Stimulated activated CD4-positive, alpha-beta T cell treated with anti-CD3 and anti-CD28 coated beads, TNF-alpha, amount 100 ng/mL, for 4 hours (primary cell): ENCODE data around the gene NPAS2.

Experiments used
- DNase-seq, 3 experiments: peaks; one replicate each; pipeline ENCODE4 v3.0.0-alpha.2; 2020; ENCODE audit warnings: low read depth in 3 of 3

NPAS2 gene

DNA sequence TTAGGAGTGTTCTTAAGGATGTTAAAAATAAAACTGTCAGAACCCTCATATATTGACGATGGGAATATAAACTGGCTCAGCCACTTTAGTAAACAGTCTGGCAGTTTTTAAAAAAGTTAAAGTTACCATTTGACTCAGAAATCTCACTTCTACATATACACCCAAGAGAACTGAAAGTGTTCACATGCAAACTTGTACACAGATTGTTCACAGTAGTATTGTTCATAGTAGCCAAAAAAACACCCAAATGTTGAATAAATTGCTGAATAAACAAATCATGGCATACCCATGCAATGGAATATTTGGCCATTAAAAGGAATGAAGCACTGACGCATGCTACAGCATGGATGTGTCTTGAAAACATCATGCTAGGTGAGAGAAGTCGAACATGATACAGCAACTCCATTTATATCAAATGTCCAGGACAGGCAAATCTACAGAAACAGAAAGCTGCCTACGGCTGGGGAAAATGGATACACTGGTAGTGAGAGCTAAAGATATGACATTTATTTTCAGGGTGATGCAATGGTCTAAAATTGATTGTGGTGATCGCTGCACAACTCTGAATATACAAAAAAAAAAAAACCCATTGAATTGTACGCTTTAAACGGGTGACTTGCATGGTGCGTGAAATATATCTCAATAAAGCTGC is 192.2 kb downstream of the NPAS2 start:
- no peak for DNase-seq

DNA sequence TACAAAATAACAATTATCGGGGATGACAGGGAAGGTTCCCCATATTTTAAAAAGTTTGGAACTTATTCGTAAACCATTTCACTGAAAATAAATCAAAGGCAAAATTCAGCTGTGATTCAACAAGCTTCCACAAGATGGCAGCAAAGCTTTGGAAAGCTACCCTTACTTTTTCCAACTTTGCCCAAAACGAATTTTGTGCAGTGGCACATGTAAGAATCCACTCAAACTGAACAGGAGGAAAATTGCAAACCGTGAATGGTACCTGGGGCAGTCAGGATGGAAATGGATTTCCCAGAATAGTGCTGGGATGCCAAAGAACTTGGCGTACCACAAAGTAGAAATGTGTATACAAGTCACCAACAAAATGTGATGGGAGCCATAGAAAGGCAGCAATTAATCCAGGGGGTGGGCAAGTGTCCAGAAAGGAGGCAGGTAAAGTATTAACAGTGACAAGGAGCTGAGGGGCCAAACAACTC is 192.8 kb downstream of the NPAS2 start:
- DNase-seq = peak in 1 of 3 experiments; percentile 18

DNA sequence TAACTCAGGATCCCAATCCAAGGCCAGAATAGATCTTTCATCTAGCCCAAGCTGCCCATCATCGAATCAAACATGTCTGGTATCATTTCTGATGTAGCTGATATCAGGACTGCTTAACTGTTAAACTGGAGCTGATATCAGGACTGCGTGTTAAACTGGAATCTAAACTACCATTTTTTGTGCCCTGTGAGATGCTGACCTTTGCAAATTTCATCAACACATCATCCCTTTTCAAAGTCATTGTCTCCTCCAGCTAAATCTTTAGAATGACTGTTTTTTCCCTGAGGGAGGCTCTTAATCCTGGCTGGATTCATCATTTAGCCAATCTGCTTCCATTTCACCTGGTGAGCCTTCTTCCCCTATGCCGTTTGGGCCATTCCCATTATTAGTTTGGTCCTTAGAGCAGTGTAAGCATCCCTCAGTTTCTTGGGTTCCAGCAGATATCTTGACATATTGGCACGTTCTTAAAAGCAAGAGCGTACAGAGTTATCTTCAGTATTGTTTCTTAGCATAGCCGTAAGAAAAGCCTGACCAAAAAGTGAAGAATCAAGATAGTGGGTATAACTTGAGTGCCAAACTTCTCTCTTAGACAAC is 194.4 kb downstream of the NPAS2 start:
- DNase-seq = no peak

DNA sequence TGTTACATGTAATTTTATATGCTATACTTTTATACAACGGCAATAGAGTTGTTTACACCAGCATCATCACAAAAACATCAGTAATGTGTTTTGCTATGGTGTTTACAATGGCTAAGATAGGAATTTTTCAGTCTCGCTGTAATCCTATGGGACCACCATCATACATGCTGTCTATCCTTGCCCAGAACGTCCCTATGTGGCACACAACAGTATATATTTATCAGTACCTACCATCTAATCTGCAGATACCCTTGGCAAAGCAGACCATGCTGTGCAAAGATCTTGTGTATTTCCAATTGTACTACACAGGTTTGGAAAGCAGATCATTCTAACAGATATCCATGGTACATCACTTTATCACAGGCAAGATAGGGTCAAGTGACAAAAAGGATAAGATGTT is 197.4 kb downstream of the NPAS2 start:
- no peak for DNase-seq

DNA sequence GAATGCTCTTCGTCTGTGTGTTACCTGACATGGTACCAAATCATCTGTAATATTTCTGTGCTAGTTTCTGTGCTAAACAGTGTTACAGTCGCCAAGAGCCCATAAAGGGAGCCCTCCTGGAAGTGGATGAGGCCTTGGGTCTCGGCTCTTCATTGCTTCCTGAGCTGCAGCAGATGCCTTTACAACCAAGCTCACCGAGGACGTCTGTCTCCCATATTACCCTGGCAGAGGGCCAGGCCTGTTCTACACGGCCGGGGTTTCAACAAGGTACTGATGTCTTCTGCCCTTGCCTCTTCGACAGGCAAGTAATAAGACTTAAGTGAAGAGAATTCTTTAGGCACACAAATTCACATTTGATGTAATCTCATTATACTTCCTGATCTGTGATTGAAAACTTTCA is 199.0 kb downstream of the NPAS2 start:
- no peak for DNase-seq

DNA sequence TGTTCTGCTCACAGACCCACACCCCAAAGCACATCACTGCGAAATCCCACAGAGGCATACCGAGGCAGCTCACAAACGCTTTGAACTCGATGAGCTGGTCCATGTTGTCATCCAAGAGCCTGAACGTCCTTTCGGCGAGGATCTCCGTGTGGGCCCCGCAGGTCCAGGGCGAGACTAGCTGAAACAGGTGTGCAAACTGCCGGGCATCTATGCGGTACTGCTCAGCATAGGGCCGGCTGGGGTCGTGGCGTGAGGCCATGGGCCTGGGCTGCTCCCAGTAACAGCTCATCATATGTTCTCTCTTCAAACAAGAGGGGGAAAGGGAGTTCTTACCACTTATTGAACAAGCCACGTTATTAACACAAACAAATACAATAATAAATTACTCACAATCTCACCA is 202.3 kb downstream of the NPAS2 start:
- no peak for DNase-seq

DNA sequence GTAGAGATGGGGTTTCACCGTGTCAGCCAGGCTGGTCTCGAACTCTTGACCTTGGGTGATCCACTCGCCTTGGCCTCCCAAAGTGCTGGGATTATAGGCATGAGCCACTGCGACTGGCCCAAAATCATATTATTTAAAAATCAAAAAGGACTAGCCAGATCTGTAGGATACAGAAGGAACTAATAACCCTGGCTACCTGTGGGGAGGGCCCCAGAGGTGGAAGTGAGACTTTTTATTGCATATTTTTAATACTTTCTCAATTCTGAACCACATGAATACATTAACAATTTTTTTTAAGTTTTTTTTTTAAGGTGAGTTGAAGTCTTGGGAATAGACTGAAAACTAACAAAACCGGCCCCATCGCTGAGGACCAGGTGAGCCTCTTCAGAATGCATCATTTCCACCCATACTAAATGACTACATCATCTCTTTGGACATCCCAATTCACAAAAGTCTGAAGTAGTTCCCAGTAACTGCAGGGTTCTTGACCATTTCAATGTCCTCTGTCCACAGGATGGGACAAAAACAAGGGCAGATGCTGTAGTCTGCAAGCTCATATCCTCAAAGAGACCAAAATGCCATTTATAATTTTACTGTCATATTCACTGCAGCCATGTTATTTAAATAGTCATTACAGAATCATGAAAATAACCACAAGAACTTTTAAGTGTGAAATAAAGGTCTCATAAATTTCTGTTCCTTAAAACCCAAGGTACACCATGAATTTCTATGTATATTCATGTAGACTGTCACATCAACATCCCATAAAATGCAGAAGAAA is 203.6 kb downstream of the NPAS2 start:
- no peak for DNase-seq

DNA sequence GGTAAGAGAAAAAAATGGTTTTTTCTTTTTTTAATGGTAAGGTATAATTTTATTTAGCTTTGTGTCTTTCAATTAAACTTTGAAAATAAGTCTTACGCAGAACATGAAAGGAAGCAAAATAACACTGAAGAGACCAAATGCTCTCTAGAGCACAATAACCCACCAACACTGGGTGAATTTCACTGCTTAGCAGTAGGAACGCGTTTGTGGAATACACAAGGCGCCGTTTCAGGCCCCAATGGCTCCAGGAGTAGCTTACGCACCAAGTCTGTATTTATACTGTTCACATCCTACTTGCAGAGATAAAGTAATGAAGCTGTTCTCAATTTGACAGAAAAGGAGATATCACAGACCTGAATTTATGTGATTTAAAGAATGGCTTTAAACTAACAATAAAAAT is 205.6 kb downstream of the NPAS2 start:
- no peak for DNase-seq

DNA sequence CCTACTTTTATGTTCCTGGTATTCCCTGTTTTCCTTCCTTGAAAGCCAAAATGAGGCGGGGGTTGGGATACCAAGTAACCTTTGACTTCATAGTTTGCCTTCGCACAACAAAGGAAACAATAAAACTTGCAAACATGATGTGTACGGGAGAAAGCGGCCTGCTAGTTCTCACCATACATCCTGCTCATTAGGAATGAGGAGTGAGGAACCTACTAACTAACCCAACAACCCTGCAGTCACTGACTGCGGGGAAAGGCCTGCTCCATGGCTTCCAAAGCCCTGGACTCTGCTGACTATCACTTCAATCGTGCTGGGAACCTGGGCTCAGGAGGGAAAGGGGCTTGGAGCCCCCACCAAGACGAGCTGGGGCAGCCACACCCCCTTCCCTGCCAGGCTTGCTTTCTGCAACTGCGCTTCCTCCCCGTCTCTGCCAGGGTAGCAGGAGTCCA is 206.3 kb downstream of the NPAS2 start:
- DNase-seq = no peak

DNA sequence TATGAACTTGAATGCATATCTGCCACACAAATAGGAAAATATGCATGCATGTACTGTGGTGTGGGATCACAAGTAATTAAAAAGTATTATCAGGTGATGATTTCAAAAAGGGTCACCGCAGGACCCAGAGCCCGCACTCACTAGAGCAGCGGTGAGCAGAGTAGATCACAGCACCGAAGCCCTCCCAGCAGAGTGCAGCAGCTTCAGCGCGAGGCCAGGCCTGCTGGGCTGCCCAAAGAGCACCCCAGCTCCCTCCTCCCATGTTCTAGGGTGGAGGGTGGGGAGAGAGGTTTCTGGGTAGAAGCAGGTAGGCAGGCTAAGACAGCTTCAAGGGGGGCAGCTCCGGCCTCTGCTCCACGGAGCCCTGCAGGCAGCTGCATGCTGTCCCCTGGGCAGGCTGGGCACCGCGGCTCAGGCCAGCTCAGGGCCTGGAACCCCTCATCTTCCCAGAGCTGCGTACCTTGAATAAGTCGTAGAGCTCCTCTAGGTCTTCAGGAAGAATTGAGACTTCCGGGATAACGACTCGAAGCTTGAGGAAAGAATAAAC is 207.1 kb downstream of the NPAS2 start:
- DNase-seq = no peak

DNA sequence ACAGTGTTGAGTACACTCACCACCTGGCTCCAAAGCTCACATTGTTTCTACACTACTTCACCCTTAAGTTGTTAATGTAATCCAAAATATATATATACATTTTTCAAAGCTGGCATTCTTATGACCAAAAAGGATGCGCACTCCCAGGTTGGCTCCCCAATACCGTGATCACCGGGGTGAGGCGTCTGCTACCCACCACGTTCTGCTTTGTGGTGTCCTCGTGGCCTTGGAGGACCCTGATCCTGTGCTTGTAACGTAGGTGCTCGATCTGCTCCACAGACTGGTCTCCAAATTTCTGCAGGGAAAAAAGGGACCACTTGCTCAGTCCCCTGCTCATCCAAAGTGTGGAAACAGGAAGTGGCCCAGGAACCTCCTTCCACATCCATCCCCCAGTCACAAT is 207.9 kb downstream of the NPAS2 start:
- no peak for DNase-seq

DNA sequence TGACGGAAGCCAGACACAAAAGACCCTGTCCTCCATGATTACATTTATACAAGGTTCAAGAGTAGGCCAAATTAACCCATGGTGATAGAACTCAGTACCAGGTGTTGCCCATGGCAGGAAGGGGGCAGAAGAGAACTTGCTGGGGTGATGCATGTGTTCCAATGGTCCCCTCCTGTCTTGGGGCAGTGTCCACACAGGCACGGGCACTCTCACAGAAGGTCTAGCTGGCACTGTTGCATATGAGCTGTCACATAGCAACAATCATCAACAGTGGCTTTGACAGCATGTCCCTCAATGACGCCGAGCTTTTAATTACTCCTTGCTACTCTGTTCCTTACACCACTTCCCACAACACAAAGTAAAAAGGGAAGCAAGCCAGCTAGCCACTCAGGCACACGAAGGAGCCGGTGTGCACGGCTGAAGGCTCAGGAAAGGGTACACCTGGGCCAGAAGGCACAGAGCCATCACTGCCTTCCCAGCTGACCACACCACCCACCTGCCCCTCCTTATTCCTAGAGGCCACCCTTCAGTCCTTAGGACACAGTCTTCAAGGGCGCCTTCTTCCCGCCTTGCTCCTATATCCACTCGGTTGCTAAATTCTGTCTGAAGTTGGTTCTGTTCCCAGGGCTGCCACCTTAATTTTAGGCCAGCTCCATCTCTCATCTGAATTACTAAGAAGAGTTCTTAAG is 211.1 kb downstream of the NPAS2 start:
- DNase-seq = no peak

DNA sequence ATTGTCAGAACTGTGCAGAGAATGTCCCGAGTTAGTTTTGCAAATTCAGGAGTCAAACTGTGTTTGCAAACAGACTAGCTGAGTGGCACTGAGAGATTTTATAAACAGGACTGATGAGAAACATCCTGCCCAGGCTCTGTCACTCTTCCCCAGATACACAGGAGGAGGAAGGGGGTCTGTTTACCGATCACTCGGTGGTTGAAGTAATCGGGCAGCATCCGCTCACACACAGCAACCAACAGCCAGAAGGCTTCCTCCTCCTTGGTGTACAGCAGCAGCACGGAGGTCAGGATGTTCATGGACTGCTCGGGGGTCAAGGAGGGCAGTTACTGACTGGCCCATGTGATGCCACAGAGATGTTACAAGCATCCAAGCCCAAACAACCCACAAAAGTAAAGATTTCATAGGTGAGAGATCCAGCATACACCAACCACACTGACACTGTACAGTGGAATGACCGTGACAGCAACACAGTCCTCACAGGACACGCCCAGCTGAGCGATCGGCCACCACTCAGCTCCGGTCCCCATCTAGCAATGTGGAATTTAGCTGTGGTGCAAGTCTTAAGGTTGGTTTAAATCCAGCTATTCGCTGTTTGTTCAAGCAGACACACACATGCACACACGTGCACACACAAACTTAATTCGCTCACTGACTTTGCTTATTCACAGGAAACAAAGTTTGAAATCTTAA is 212.3 kb downstream of the NPAS2 start:
- no peak for DNase-seq

DNA sequence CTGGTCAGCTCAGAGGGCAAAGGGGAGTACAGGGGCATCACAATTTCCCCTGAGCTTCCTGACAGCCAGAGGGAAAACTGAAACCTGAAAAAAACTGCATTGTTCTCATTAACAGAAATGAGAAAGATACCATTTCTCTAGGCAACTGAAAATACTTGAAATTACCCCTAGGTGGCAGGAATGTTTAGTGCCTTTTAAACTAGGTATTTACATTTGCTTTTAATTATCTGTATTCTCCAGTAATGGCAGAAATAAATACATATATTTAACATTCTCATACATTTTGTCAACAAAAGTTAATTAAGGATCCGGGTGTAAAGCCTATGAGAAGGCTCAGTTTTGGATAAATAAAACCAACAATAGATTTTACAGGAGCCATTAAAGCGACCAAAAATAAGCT is 216.6 kb downstream of the NPAS2 start:
- DNase-seq = no peak

DNA sequence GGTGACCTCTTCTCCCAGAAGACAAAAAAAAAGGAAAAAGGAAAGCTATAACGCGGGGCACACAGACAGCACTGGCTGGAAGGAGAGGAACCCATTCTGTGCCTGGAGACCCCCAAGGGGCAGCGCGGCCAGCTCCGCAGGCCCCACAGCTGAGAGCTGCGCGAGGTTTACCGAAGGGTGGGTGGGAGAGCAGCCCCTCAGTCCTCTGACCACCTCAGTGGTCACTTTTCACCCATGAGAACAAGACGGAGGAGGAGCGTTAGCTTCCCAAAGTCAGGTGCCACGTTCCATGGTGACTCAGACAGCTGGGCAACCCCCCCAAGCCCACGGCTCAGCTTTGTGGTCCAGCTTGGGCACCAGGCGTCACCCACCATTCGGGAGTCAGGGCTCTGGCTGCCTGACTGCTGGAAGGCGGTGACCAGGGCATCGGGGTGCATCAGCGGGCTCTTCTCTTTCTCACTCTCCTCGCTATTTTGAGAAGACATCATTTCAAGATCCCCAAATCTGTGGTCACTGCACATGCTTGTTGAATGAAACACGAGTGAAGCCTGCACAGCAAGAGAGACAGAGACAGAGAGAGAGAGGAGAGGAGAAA is 217.3 kb downstream of the NPAS2 start:
- DNase-seq = no peak

DNA sequence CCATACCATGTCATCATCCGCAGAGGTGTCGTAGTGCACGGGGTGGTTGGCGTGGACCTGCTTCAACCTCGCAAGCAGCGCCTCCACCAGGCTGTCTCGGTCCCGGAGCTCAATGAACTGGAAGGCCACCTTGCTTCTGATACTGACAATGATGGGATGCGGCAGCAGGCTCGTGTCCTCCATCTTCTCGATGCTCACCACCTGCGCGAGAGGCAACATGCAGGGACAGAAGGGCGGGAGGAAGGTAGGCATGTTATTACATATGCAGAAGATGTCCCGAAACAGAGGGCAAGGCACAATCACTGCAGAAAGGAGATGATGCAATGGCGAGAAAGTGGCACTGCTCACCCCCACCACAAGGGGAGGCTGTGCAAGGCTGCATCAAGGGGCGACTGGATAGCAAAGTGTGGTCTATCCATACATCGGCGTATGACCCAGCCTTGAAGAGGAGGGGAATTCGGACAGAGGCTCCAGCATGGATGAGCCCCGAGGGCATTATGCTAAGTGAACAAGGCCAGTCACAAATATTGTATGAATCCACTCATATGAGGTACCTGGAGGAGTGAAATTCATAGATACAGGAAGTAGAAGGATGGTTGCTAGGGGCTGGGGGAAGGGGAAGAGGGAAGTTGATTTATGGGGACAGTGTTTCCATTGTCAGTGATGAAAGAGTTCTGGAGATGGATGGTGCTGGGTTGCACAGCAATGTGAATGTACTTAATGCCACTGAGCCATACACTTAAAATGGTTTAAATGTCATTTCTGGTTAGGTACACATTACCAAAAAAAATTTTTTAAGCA is 218.7 kb downstream of the NPAS2 start:
- DNase-seq = no peak

DNA sequence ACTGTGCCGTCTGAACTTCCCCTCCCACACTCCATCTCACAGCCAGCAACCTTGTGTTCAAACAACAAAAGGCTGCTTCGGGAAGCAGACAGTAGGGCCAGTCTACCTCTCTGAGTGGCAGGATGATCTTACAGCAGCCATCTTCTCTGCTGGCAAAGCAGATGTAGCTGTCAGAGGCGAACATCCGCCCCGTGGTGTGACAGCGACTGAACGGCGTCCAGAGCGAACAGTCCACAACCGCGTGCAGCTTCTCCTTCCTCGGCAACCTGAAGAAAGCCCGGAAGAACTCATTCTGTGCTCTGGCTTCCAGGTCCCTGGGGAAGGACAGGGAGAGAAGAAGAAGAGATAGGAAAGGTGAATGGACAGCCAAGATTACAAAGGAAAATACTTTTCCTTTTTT is 220.1 kb downstream of the NPAS2 start:
- DNase-seq = no peak

DNA sequence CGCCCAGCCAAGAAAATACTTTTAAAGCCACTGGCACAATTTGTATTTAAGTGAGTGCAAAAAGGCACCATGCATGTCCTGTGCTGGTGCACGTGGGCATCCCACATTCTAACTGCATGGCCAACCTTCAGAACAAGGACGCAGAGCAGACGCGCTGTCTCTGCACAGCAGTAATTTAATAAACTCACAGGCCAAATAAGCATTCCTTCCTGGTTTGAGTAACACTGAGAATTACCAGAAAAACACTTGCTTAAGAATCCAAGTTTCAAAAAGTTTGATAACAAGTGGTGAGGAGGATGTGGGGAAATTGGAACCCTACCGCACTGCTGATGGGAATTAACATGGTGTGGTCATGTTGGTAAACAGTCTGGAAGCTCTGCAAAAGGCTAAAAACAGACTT is 220.8 kb downstream of the NPAS2 start:
- DNase-seq = no peak

DNA sequence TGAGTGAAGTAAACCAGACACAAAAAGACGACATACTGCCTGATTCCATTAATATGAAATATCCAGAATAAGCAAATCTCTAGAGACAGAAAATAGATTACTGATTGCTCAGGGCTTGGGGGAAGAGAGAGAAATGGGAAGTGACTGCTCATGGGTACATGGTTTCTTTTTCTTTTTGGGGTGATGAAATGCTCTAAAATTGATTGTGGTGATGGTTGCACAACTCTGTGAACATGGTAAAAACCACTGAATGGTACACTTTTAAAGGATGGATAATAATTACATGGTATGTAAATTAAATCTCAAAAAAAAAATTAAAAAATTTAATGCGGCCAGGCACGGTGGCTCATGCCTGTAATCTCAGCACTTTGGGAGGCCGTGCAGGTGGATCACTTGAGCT is 221.5 kb downstream of the NPAS2 start:
- DNase-seq = no peak

DNA sequence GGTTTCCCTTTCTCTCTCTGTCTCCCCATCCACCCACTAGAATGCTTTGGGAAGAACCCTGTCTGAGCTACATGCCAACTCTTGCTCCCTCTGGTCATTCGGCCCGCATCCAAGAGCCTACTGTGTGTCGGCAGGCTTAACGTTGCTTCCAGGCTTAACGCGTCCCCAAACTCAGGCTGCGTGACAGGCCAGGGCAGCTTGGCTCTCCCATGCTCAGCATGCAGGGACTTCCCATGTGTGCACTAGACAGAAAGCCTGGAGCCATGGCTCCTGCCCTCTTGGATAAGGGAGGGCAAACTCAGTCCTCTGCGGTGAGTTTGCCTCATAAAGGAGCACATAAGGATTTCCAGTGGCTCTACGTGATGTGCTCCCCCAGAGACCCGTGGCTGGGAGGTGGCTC is 225.4 kb downstream of the NPAS2 start:
- DNase-seq = no peak
